Measurements from ENCODE around the gene TIMM10. TPM values are rescaled to one million over a fixed set of nuclear protein-coding genes. Genes with fewer than 3 reads are reported as not detected.

Gene TIMM10, protein sequence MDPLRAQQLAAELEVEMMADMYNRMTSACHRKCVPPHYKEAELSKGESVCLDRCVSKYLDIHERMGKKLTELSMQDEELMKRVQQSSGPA
- total RNA-seq, result 10 to 100 TPM; 45.4 to 61.7 (median 49.5) TPM

- in situ Hi-C loops (cut with MboI; ENCODE audit: low sequenced_read_pairs in 4 of 4) (no loop called here), intact Hi-C loops (cut with DNase I; ENCODE audit: low total_unique reads) (loop anchor here (1.0 to 5.0 kb wide), 3 partner anchors 74 to 204 kb away; partner anchors contain the start of gene CLP1)
- Histone ChIP-seq H3K27ac (peak within 1 kb of the TSS; percentile 88 to 92 (median 90)), H3K4me1 (peaks cover 13 to 19% of the 10 kb centered on the region in 2 donors), H3K27me3 (no peaks in the 10 kb centered on the region), H3K36me3 (peaks cover 0 to 4% of the 10 kb centered on the region in 2 donors), H3K9me3 (no peaks in the 10 kb centered on the region), H3K4me3 (peak within 1 kb of the TSS; percentile 84 to 94 (median 85))
- peak; percentile 53 to 82 for TF ChIP-seq POLR2A (IDR thresholded peaks at IDR 0.05)
- no peak for TF ChIP-seq CTCF (IDR thresholded peaks at IDR 0.05 in 4 of 5, conservative IDR thresholded peaks at IDR 0.05 in 1 of 5)
- ATAC-seq (peak; percentile 95 to 97), DNase-seq (peak; percentile 96 to 98)
Measured at GRCh38 chr11:57530596-57531507, at the start of gene TIMM10. TSS of gene TIMM10 (minus strand) at chr11:57530754. CDS start at chr11:57530189, 565 bp downstream.

DNA sequence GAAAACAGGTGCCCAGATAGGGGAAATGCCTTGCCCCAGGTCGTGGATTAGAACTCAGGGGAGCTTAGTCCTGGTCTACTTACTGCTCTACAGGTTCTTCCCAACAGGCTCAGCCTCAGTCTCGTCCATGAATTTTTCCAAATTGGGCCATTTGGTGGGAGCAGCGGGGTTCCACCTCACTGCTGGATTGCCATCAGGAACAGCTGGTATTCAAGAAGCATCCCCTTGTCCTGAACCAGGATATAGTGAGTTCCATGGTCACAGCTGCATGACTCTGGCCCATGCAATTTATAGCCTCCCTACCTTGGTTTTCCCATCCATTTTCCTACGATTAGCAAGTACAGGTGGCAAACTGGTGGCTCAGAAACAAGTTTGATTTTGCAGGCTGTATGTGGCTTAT, 43.5 kb upstream of the TIMM10 start:
- in situ Hi-C loops (cut with MboI; ENCODE audit: low sequenced_read_pairs in 4 of 4) (loop anchor here in 1 of 4 donors (25.0 kb wide), 1 partner anchor 238 kb away; no protein-coding TSS in a partner anchor), intact Hi-C loops (cut with DNase I; ENCODE audit: low total_unique reads) (no loop called here)
- ATAC-seq (no peak), DNase-seq (no peak)
- Histone ChIP-seq H3K9me3 (no peaks in the 10 kb centered on the region), H3K36me3 (no peaks in the 10 kb centered on the region), H3K27me3 (peaks cover 0 to 2% (median 0%) of the 10 kb centered on the region in 3 donors), H3K4me1 (peaks cover 3 to 5% of the 10 kb centered on the region in 2 donors), H3K4me3 (no peak overlapping the region), H3K27ac (no peak overlapping the region)
- TF ChIP-seq CTCF (IDR thresholded peaks at IDR 0.05 in 4 of 5, conservative IDR thresholded peaks at IDR 0.05 in 1 of 5), result no peak
- no peak for TF ChIP-seq POLR2A (IDR thresholded peaks at IDR 0.05)

DNA sequence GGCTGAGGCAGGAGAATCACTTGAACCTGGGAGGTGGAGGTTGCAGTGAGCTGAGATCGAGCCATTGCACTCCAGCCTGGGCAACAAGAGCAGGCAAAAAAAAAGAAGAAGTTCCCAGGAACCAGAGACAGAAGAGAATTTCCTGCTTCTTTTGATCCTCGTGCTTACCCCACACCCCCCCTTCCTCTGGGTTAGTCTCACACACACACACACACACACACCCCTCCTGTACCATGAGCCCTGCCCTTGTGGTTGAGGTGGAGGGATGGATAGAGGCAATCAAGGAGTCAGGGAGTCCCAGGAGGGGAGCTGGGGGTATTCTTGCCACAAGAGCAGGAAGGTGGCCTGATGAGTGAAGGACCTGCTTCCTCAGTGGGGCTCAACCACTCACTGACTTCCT, 41.1 kb upstream of the TIMM10 start:
- H3K36me3 ChIP-seq, result no peaks in the 10 kb centered on the region
- DNase-seq (no peak), ATAC-seq (no peak)
- TF ChIP-seq POLR2A (IDR thresholded peaks at IDR 0.05) (no peak), CTCF (IDR thresholded peaks at IDR 0.05 in 4 of 5, conservative IDR thresholded peaks at IDR 0.05 in 1 of 5) (no peak)
- in situ Hi-C loops (cut with MboI; ENCODE audit: low sequenced_read_pairs in 4 of 4) (loop anchor here in 1 of 4 donors (25.0 kb wide), 1 partner anchor 241 kb away; no protein-coding TSS in a partner anchor), intact Hi-C loops (cut with DNase I; ENCODE audit: low total_unique reads) (no loop called here)
- H3K4me3 ChIP-seq, result no peak overlapping the region
- no peaks in the 10 kb centered on the region for H3K9me3 ChIP-seq
- H3K27me3 ChIP-seq, result peaks cover 0 to 2% (median 0%) of the 10 kb centered on the region in 3 donors
- H3K4me1 ChIP-seq, result peaks cover 4 to 18% of the 10 kb centered on the region in 2 donors
- H3K27ac ChIP-seq, result no peak overlapping the region

DNA sequence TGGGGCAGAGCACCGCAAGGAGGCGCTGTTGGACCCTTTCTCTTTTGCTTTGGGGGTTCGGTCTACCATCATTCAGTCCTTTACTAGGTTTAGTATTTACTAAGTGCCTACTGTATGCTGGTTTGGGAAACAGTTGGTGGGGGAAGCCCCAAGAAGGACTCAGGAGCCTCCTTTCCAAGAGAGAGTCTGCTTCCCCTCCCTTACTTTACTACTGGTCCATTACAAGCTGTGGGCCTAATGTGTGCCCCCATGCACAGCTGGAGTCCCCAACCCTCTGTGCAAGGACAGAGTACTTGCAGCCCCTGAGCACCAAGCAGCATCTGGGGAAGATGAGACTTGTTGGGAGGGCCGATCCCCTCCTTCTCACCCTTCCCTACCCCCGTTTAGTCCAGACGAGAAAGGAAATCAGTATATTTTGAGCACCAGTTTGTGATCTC, 37.8 kb upstream of the TIMM10 start:
- Histone ChIP-seq H3K27ac (peak overlapping the region; percentile 74 to 79 (median 78)), H3K9me3 (no peaks in the 10 kb centered on the region), H3K4me1 (peaks cover 13 to 32% of the 10 kb centered on the region in 2 donors), H3K36me3 (no peaks in the 10 kb centered on the region), H3K27me3 (no peaks in the 10 kb centered on the region), H3K4me3 (peak overlapping the region; percentile 81 to 99 (median 88))
- ATAC-seq (no peak), DNase-seq (peak; percentile 28 to 58)
- TF ChIP-seq CTCF (IDR thresholded peaks at IDR 0.05 in 4 of 5, conservative IDR thresholded peaks at IDR 0.05 in 1 of 5) (peak in 4 of 5 experiments; percentile 15 to 85 (median 76)), POLR2A (IDR thresholded peaks at IDR 0.05) (no peak)
- intact Hi-C loops (cut with DNase I; ENCODE audit: low total_unique reads), result loop anchor here (1.0 to 10.0 kb wide), 3 partner anchors 76 to 226 kb away; no protein-coding TSS in a partner anchor
- in situ Hi-C loops (cut with MboI; ENCODE audit: low sequenced_read_pairs in 4 of 4), result loop anchor here in 3 of 4 donors (5.0 to 25.0 kb wide), 2 partner anchors 74 to 244 kb away; no protein-coding TSS in a partner anchor

All from gastrocnemius medialis (tissue), 4 donors.